Calu3 (cell line): ENCODE measurements around the gene ADA. TPM values are rescaled to one million over a fixed set of nuclear protein-coding genes. Genes with fewer than 3 reads are reported as not detected.

ENCODE experiments used
- BruUV-seq: library from RNA; stranded (reverse); fragments of 400-500 nt; replicated peaks from 2 replicates; lab custom pipeline; 2021; lab: Mats Ljungman, UMichigan
- CTCF ChIA-PET: fragments of 300-600 bp; sonication (Branson Sonifier 250); formaldehyde crosslinking; loops from one replicate; lab custom pipeline; 2022; ENCODE audit warnings: antibody characterized with exemption; lab: Charles Lee
- DNase-seq: peaks from one replicate; pipeline ENCODE4 v3.0.0; 2022
- H3K27ac Mint-ChIP-seq: one replicate; pipeline ENCODE4 v1.8.0; 2022; ENCODE audit warnings: mixed read lengths; ENCODE audit not compliant: unreplicated experiment
- H3K27me3 Mint-ChIP-seq: one replicate; pipeline ENCODE4 v1.8.0; 2022; ENCODE audit warnings: mixed read lengths; ENCODE audit not compliant: unreplicated experiment
- H3K36me3 Mint-ChIP-seq: one replicate; pipeline ENCODE4 v1.8.0; 2022; ENCODE audit warnings: mild to moderate bottlenecking, moderate library complexity, mixed read lengths; ENCODE audit not compliant: insufficient read depth, unreplicated experiment
- H3K4me1 Mint-ChIP-seq: one replicate; pipeline ENCODE4 v1.8.0; 2022; ENCODE audit warnings: mild to moderate bottlenecking, low read depth, mixed read lengths; ENCODE audit not compliant: unreplicated experiment
- H3K4me3 Mint-ChIP-seq: one replicate; pipeline ENCODE4 v1.8.0; 2022; ENCODE audit warnings: mild to moderate bottlenecking, low read depth, moderate library complexity, mixed read lengths; ENCODE audit not compliant: unreplicated experiment
- H3K9me3 Mint-ChIP-seq: one replicate; pipeline ENCODE4 v1.8.0; 2022; ENCODE audit warnings: low read depth, mixed read lengths; ENCODE audit not compliant: unreplicated experiment
- intact Hi-C: fragments of 100-400 bp; cut with micrococcal nuclease; formaldehyde crosslinking; loops from one replicate; pipeline ENCODE4 v1.10.0; 2022; ENCODE audit not compliant: unreplicated experiment
- total RNA-seq: library from RNA; stranded (reverse); gene quantifications from 2 replicates; pipeline ENCODE4 v1.2.3, GENCODE V29; 2022
- TF ChIP-seq, protein P1 (sequence below): fragments of 200-600 bp; IDR thresholded peaks from one replicate; pipeline ENCODE4 v1.8.0; 2022; ENCODE audit warnings: antibody characterized with exemption; ENCODE audit not compliant: unreplicated experiment

The ADA gene
- total RNA-seq, 1 experiment from 2014 or later = 7.5 TPM

DNA sequence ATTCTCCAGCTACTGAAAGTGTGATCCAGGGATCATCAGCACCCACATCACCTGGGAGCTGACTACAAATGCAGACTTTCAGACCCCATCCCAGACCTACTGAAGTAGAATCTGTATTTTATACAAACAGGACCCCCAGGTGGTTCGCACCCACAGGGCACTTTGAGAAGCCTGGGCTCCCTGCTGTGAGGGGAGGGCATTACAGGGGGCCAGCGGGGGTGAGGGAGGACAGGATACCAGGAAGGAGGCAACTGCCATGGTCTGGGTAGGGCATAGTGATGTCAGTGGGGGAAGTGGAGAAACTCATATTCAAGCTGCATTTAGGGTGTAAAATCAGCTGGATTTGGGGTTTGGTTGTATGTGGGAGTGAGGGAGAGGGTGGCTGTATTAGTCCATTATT lies 2.0 kb upstream of the ADA start:
- CTCF ChIA-PET = interaction anchor here (0.8 to 0.9 kb wide), 2 partner anchors 11 to 26 kb away, joined by 3 read pairs; no protein-coding TSS in a partner anchor
- H3K4me1 Mint-ChIP-seq = no peaks in the 10 kb centered on the region
- H3K4me3 Mint-ChIP-seq = no peak overlapping the region
- H3K9me3 Mint-ChIP-seq = peaks cover 2% of the 10 kb centered on the region
- H3K36me3 Mint-ChIP-seq = peaks cover 15% of the 10 kb centered on the region
- no peak for DNase-seq
- H3K27ac Mint-ChIP-seq = no peak overlapping the region
- intact Hi-C loops = no loop called here
- TF ChIP-seq, protein P1, sequence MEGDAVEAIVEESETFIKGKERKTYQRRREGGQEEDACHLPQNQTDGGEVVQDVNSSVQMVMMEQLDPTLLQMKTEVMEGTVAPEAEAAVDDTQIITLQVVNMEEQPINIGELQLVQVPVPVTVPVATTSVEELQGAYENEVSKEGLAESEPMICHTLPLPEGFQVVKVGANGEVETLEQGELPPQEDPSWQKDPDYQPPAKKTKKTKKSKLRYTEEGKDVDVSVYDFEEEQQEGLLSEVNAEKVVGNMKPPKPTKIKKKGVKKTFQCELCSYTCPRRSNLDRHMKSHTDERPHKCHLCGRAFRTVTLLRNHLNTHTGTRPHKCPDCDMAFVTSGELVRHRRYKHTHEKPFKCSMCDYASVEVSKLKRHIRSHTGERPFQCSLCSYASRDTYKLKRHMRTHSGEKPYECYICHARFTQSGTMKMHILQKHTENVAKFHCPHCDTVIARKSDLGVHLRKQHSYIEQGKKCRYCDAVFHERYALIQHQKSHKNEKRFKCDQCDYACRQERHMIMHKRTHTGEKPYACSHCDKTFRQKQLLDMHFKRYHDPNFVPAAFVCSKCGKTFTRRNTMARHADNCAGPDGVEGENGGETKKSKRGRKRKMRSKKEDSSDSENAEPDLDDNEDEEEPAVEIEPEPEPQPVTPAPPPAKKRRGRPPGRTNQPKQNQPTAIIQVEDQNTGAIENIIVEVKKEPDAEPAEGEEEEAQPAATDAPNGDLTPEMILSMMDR = no peak
- peaks cover 66% of the 10 kb centered on the region for H3K27me3 Mint-ChIP-seq
- no TSS peak for BruUV-seq

DNA sequence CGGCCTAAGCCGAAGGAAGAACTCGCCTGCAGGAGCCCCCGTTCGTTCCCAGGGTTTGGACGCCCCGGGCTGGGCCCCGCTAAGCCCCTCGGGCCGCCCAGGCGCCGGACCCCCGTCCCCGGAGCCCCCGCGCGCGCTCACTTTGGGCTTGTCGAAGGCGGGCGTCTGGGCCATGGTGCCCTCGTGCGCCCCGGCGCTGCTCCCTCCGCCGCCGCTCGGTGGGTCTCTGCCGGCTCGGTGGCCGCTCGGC lies 140 bp downstream of the ADA start:
- Mint-ChIP-seq H3K9me3 (peaks cover 2% of the 10 kb centered on the region), H3K27me3 (peaks cover 46% of the 10 kb centered on the region), H3K4me1 (no peaks in the 10 kb centered on the region), H3K36me3 (peaks cover 15% of the 10 kb centered on the region), H3K27ac (no peak overlapping the region), H3K4me3 (peak overlapping the region; percentile 69)
- intact Hi-C loops = no loop called here
- CTCF ChIA-PET = no interaction called here
- DNase-seq = no peak
- BruUV-seq = no TSS peak
- TF ChIP-seq, protein P1 = no peak

DNA sequence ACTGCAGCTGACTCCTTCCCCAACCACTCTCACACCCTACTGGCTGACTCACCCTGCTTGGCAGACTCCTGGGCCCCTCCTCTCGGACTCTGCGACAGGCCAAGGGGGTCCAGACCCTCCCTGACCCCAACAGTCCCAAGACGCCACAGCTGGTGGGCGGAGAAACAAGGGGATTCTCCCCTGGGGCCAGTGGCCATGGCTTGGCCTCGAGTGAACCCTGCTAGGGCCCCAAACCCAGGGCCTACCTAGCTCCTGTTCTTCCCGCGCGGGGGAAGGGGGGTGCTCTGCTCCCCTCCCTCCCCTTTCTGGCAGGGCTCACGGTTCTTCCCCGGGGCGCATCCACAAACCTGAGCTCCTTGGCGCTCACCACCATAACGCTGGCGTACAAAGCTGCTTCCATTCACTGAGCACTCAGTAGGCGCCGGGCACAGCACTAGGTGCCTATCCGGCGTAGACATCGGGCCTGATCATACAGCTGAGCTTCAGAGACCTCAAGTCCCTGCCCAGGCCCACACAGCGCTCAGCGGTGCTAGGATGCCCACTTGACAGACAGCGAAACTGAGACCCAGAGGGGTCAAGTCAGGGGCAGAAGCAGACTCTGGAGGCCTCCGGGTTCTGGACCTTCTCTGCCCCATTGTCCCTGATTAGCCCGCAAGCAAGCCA lies 597 bp downstream of the ADA start:
- Mint-ChIP-seq H3K4me3 (peak overlapping the region; percentile 69), H3K27me3 (peaks cover 41% of the 10 kb centered on the region), H3K36me3 (peaks cover 15% of the 10 kb centered on the region), H3K9me3 (peaks cover 2% of the 10 kb centered on the region), H3K4me1 (no peaks in the 10 kb centered on the region), H3K27ac (no peak overlapping the region)
- CTCF ChIA-PET = no interaction called here
- no peak for DNase-seq
- intact Hi-C loops = no loop called here
- BruUV-seq = no TSS peak
- TF ChIP-seq, protein P1 = no peak

DNA sequence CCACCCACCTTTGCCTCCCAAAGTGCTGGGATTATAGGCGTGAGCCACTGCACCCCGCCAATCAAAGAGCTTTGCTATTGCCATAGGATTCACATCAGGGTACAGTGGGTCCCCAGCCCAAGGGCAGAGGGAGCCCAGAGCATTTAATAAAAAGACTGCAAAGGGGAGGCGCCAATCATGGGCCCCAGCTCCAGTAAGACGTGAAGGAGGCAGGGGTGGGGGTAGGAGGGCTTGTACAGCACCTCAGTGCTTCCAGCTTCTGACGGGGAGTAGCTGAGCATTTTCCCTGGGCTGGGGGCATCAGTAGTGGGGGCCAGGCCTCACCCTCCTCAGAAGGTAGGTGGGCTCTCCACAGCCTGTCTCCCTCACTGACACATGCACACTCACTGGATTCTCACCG lies 1.5 kb downstream of the ADA start:
- intact Hi-C loops = no loop called here
- Mint-ChIP-seq H3K9me3 (peaks cover 2% of the 10 kb centered on the region), H3K4me3 (no peak overlapping the region), H3K27me3 (peaks cover 32% of the 10 kb centered on the region), H3K4me1 (no peaks in the 10 kb centered on the region), H3K36me3 (peaks cover 15% of the 10 kb centered on the region), H3K27ac (no peak overlapping the region)
- TF ChIP-seq, protein P1 = no peak
- DNase-seq = no peak
- TSS peak; percentile 34 for BruUV-seq
- CTCF ChIA-PET = no interaction called here
